NCI-H446 (cell line): ENCODE measurements around the gene MOB3A.
"Not testable (repeated sequence)": the region's sequence is repeated elsewhere in the genome, so short reads cannot be mapped to it uniquely, and the experiment has no call there.

Experiments used
- DNase-seq, 2 experiments: peaks; one replicate each; lab custom pipeline; 2025; lab: John Stamatoyannopoulos, UW

The MOB3A gene

DNA sequence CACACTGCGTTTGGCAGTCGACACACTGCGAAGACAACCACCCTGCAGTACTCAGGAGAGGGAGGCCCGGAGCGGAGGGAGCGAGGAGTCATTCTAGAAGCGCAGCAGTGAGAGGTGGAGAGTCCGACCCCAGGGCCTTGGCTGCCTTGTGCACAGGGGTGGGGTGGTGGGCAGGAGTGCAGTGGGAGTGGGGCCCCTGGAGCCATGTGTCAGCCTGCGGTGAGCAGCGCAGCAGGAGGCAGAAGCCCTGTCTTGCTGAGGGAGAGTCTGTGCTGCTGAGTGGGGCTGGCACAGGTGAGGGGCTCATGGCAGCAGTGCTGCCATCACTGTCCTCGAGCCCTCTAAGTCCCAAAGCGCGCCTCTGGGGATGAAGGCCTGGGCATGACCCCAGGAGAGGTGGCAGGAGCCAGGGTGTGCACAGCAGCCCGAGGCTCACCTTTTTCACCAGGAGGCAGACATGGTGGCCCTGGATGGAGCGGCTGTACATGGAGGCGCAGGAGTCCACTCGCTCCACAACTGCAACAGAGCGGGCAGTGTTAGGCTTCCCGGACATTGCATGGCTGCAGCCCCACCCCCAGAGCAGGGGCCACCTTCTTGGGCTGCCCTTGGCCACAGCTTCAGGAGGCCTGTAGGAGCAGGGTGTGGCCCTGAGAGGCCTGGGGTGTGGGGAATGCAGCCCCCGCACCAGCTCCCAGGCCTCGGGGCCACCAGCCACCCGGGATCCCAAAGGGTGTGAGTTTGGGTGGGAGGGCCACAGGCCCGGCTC is 12.3 kb upstream of the MOB3A start:
- no peak for DNase-seq

GRCh38 chr19:2103045-2103707 is 7.0 kb upstream of the MOB3A start:
- DNase-seq = no peak

GRCh38 chr19:2101417-2102335 is 5.5 kb upstream of the MOB3A start:
- DNase-seq = no peak

- no peak for DNase-seq
These were observed 4.6 kb upstream of the MOB3A start for GRCh38 chr19:2100719-2101061.

DNA sequence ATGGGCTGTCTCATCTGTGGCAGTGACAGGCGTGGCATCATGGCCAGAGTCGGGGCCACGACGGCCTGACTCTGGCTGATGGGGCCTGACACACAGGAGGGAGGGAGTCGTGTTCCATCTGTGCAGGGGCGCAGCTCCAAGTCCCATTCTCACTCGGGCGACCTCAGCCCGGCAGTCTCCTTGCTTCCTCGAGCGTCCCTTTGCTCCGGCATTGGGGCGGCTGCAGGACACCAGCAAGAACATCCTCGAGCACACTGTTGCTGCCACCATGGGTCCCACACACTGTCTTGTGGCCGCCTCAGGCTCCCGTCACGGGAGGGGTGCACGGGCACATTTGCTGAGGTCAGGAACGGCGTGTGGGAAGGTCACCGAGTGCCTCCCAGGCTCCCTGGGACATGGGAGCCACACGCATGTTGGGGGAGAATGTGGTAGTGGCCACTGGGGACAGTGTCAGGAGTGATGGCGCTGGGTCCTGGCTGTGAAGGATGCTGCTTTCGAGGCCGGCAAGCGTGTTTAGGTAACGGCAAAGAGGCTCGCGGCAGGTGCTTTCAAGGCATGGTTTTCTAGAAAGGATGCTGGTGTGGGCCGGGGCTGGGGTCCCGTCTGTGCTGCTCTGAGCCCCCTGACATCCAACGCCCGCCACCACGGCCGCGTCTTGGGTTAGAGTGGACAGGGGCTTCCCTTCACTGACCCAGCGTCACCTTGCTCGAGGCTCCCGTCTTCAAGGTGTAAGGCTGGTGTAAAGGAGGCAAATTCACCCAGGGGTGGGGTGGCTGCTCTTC is 4.0 kb upstream of the MOB3A start:
- DNase-seq = no peak

GRCh38 chr19:2099054-2099501 is 3.0 kb upstream of the MOB3A start:
- DNase-seq = no peak

GRCh38 chr19:2097886-2098327 is 1.8 kb upstream of the MOB3A start:
- DNase-seq = no peak

GRCh38 chr19:2097203-2097885 is 1.2 kb upstream of the MOB3A start:
- DNase-seq = no peak

DNA sequence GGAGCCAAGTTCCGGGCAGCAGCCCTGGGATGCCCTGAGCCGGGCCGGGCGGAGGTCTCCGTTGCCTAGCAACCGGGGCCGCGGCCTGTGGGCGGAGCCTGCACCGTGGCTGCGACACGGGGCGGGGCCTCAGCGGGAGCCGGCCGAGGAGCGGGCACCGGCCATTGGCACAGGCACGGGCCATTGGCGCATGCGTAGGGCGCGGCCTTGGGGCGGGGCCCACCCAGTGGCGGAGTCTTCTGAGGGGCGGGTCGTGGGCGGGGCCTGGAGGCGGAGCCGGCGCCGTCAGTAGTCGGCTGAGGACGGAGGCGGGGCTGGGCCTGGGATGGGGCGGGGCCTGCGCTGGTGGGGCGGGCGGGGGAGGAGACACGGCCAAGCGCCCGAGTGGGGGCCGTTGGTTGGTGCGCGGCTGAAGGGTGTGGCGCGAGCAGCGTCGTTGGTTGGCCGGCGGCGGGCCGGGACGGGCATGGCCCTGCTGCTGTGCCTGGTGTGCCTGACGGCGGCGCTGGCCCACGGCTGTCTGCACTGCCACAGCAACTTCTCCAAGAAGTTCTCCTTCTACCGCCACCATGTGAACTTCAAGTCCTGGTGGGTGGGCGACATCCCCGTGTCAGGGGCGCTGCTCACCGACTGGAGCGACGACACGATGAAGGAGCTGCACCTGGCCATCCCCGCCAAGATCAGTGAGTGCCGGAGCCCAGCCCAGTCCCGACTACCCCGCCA is 515 bp upstream of the MOB3A start, which contains the start of gene IZUMO4:
TSS of gene IZUMO4 (plus strand) at position 436 of the 723 bp plus-strand sequence. CDS start at position 467, 31 bp downstream.
- DNase-seq = peak; percentile 98 to 99

- DNase-seq = not testable (repeated sequence)
These were observed 4.1 kb downstream of the MOB3A start for GRCh38 chr19:2091926-2092525.

DNA sequence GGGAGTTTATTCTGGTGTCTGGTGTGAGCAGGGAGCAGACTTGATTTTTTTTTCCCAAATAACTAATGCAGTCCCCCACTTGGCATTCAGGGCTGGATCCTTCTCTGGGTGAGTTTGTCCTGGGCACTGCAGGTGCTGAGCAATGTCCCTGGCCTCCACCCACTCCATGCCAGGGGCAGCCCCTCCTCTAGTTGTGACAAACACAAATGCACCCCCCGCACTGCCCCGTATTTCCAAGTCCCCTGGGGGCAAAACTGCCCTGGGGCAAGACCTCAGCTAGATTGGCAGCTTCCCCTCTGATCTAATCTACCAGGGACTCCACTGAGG is 6.4 kb downstream of the MOB3A start:
- no peak for DNase-seq

DNA sequence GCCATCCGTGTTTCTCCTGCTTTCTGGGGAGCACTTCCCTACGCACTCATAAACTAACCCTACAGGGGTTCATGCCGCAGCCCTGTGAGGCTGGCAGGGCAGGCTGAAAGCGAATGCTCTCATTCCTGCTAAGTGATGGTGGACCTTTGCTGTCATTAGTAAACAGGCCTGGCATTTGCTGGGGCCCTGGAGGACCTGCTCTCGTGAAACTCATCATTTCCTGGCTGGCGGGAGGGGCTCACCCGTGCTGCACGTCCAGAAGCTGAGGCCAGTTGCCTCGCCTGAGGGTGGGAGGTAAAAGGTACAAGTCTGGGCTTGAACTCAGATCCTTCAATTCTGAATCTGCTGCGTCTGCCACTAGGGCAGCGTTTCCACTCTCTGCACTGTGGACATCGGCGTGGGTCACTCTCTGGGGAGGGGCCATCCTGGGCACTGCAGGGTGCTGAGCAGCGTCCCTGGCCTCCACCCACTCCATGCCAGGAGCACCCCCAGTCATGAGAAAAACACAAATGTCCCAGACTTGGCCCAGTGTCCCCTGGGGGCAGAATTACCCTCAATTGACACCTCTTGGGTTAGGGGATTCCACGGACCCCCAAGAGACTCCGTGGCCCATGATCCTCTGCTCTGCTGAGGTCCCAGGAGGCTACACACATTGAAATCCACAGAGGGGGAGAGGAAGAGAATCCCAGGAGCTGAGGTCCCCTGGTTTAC is 7.0 kb downstream of the MOB3A start:
- no peak for DNase-seq

- no peak for DNase-seq
These were observed 8.5 kb downstream of the MOB3A start for GRCh38 chr19:2087621-2088100.

- not testable (repeated sequence) for DNase-seq
These were observed 9.2 kb downstream of the MOB3A start for GRCh38 chr19:2086695-2087620.

DNA sequence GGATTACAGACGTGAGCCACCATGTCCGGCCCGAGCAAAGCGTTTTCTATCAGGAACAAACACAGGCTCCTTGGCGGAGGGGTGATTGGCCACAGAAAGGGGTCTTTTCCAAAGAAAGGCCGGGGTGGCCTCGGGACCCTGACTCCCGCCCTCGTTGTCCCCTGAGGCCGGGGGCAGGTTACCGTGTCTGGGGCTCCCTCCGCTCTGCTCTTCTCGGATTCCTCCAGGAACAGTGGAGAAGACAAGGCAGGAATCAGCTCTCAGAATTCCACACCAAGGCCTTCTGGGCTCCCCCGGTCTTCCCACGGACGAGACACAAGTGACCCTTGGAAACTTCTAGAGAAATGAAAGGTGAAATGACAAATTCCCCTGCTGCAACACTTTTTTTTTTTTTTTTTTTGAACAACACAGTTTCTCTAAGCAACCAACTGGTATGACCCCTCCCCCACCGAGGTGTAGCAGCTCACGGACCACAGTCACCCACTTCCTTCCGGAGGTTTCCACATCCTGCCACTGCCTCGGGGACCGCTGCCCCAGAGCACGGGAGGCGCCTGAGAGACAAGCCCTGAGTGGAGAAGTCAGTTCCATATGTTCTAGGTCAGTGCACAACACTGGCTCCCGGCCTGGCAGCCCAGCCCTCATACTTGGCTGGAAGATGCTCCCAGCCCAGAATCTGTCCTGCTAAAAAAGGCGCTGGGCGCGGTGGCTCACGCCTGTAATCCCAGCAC is 11.0 kb downstream of the MOB3A start:
- DNase-seq = no peak

DNA sequence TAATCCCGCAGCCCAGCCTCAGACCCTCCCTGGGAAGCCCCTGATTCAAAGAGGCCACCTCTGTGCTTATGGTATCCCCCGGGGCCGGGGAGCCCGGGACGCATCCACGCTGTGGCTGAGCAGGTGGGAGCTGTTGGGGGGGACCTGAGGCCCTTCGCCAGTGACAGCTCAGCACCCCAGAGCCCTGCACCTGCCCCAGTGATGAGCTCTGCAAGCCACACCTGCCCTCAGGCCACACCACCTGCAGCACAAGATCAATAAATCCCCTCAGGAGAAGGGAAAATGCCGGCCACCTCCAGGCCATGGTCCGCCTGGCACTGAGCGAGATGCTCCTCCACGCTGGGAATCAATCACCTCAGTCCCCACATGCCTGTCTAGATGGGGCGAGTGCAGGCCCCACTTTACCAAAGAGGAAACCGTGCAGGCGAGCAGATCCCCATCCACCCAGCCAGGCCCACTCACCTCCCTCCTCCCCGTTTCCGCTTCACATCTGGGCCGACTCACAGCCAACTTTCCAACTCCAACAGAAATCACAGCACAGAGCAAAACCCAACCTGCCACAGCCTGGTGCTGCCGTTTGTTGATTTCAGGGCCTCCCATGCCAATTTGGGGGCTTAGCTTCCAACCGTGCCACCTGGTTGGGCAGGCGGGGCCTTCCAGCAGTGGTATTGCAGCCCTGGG is 12.8 kb downstream of the MOB3A start:
- DNase-seq = no peak
